ENCODE measurements around the gene ECE1.
A peak's percentile ranks its signal among the peaks of the same experiment; 100 is the strongest.
"Not testable (repeated sequence)": the region's sequence is repeated elsewhere in the genome, so short reads cannot be mapped to it uniquely, and the experiment has no call there.

ECE1 gene

DNA sequence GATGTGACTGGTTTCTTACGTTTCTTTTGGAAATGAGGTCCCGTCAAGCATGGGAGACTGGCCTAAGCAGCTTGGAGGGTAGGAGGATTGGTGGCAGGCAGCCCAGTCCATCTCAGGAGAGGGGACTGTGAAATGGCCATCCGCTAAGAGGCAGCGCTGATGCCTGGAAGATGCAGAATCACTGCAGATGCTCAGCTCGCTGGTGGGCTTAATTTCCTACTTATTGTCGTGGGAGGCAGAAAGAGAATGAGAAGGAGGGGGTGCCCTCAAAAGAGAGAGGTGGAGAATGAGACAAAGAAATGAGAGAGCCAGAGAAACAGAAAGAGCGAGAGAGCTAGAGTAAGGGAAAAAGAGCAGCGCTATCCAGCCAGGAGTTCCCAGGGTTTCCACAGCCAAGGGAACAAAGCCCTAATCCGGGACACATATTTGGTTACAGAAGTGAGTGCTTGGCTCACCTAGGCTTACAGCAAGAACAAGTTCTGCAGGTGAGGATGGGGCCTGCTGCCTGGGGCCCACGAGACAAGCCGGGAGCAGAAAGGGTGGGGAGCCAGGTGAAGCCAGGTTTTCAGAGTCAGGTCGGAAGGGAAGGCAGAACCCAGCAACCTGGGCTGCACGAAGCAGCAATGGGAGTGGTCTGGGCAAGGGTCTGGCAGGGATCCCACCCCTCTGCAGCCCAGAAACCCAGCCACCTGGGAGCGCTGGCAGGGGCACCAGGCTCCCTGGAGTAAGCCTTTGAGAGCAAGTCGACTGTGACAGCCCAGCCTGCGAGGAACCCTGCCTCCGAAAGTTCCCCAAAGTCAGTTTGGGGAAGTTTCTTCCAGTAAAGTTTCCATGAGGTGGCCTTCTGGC, 5.8 kb downstream of the ECE1 start:
- intact Hi-C loops (cut with DNase I; ENCODE audit: low total_unique reads): no loop called here
- TF ChIP-seq CTCF (IDR thresholded peaks at IDR 0.05): no peak
- Histone ChIP-seq H3K27ac (peak overlapping the region in 1 of 2 donors; percentile 14), H3K36me3 (peaks cover 0 to 24% (median 0%) of the 10 kb centered on the region in 3 donors), H3K4me3 (no peak overlapping the region), H3K4me1 (peaks cover 0 to 55% (median 32%) of the 10 kb centered on the region in 4 donors), H3K27me3 (no peaks in the 10 kb centered on the region), H3K9me3 (no peaks in the 10 kb centered on the region)
- DNase-seq: peak in 1 of 2 donors; percentile 66

- intact Hi-C loops (cut with DNase I; ENCODE audit: low total_unique reads): no loop called here
- Histone ChIP-seq H3K36me3 (peaks cover 0 to 31% (median 0%) of the 10 kb centered on the region in 3 donors), H3K9me3 (no peaks in the 10 kb centered on the region), H3K27me3 (no peaks in the 10 kb centered on the region), H3K4me3 (no peak overlapping the region), H3K4me1 (peaks cover 0 to 55% (median 33%) of the 10 kb centered on the region in 4 donors), H3K27ac (no peak overlapping the region)
- DNase-seq: no peak
- TF ChIP-seq CTCF (IDR thresholded peaks at IDR 0.05): no peak
These were observed 6.7 kb downstream of the ECE1 start for GRCh38 chr1:21283524-21283923.

DNA sequence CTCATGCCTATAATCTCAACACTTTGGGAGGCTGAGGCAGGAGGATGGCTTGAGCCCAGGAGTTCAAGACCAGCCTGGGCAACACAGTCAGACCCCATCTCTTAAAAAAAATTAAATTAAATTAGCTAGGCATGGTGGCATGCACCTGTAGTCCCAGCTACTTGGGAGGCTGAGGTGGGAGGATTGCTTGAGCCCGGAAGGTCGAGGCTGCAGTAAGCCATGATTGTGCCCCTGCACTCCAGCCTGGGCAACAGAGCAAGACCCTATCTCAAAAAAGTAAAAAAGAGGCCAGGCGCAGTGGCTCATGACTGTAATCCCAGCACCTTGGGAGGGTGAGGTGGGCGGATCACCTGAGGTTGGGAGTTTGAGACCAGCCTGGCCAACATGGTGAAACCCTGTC, 8.2 kb downstream of the ECE1 start:
- H3K4me3 ChIP-seq; H3K27me3 ChIP-seq; DNase-seq; H3K9me3 ChIP-seq; intact Hi-C loops (cut with DNase I; ENCODE audit: low total_unique reads): not testable (repeated sequence)
- H3K27ac ChIP-seq: peak overlapping the region in 1 of 2 donors; percentile 65
- peaks cover 0 to 45% (median 0%) of the 10 kb centered on the region in 3 donors for H3K36me3 ChIP-seq
- peaks cover 0 to 66% (median 48%) of the 10 kb centered on the region in 4 donors for H3K4me1 ChIP-seq

DNA sequence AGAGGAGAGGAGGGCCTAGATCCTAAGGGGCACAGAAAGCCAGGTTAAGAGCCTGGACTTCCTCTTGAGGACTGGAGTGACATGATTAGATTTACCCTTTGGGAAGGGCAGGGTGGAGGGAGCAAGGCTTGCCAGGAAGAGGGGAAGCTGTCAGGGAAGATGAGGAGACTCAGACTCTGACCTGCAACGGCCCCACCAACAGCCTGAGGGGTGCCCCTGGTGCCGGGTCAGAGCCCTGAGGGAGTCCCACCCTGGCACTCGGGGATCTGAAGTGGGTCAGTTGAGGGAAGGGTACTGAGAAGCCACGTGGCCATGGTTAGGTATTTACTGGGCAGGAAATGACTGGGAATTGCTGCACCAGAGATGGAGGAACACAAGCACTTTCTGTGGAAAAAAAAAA, 9.8 kb downstream of the ECE1 start:
- no peak overlapping the region for H3K4me3 ChIP-seq
- H3K9me3 ChIP-seq: no peaks in the 10 kb centered on the region
- intact Hi-C loops (cut with DNase I; ENCODE audit: low total_unique reads): no loop called here
- H3K27ac ChIP-seq: peak overlapping the region; percentile 65 to 67
- DNase-seq: no peak
- TF ChIP-seq CTCF (IDR thresholded peaks at IDR 0.05): no peak
- H3K27me3 ChIP-seq: no peaks in the 10 kb centered on the region
- peaks cover 0 to 42% (median 7%) of the 10 kb centered on the region in 3 donors for H3K36me3 ChIP-seq
- peaks cover 0 to 62% (median 52%) of the 10 kb centered on the region in 4 donors for H3K4me1 ChIP-seq

DNA sequence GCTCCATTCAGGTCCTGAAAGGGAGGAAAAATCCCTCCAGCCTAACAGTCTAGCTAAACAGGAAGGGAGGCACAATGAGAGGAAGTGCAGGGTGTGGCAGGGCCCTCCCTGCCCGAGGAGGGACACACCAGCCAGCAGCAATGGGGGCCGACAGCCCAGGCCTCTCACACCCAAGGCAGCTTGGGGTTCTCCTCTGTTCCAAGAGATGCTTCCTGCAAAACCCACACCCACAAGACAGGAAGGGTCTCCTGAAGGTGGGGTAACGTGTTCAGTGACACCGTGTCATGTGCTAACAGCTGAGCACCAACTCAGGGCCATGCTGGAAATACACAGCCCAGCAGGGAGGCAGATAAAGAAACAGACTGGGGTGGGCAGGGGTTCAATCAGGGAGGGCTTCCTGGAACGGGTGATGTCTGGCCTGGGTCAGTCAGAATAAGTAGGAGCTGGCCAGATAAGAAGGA, 10.2 kb downstream of the ECE1 start:
- peaks cover 0 to 59% (median 50%) of the 10 kb centered on the region in 4 donors for H3K4me1 ChIP-seq
- no peak for DNase-seq
- H3K9me3 ChIP-seq: no peaks in the 10 kb centered on the region
- TF ChIP-seq CTCF (IDR thresholded peaks at IDR 0.05): no peak
- peak overlapping the region; percentile 65 to 67 for H3K27ac ChIP-seq
- intact Hi-C loops (cut with DNase I; ENCODE audit: low total_unique reads): no loop called here
- H3K4me3 ChIP-seq: no peak overlapping the region
- H3K27me3 ChIP-seq: no peaks in the 10 kb centered on the region
- H3K36me3 ChIP-seq: peaks cover 0 to 46% (median 7%) of the 10 kb centered on the region in 3 donors
